ENCODE data around the gene LILRB1. TPM values are rescaled to one million over a fixed set of nuclear protein-coding genes. Genes with fewer than 3 reads are reported as not detected.
"Not testable (repeated sequence)": the region's sequence is repeated elsewhere in the genome, so short reads cannot be mapped to it uniquely, and the experiment has no call there.

Gene LILRB1
- total RNA-seq, 4 donors from 2014 or later, result 1.4 to 5.0 (median 2.7) TPM

DNA sequence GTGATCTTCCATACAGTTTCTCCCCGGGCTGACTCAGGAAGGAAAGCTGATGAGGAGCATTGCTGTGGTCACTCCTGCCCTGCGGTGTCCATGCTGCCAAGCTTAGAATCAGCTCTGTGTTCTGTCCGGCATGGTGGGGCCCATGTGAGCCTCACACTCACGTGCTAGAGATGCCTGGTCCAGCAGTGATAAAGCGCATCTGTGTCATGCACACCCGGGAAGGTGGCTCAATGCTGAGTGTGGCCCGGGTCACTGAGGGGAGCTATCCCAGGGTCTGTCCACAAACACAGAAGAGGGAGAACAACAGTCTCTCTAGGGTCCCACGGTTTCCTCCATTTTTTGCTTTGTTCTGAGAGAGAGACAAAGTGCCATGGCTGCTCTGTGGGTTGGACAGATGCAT is 3.5 kb upstream of the LILRB1 start:
- WGBS, result 75% methylated on average over 8 of the region's 8 CpGs
- no peak for TF ChIP-seq POLR2AphosphoS5 (IDR thresholded peaks at IDR 0.05)
- TF ChIP-seq EP300 (IDR thresholded peaks at IDR 0.05), result no peak
- no peak for TF ChIP-seq POLR2A (IDR thresholded peaks at IDR 0.05; ENCODE audit: low read depth)
- TF ChIP-seq, protein P1, sequence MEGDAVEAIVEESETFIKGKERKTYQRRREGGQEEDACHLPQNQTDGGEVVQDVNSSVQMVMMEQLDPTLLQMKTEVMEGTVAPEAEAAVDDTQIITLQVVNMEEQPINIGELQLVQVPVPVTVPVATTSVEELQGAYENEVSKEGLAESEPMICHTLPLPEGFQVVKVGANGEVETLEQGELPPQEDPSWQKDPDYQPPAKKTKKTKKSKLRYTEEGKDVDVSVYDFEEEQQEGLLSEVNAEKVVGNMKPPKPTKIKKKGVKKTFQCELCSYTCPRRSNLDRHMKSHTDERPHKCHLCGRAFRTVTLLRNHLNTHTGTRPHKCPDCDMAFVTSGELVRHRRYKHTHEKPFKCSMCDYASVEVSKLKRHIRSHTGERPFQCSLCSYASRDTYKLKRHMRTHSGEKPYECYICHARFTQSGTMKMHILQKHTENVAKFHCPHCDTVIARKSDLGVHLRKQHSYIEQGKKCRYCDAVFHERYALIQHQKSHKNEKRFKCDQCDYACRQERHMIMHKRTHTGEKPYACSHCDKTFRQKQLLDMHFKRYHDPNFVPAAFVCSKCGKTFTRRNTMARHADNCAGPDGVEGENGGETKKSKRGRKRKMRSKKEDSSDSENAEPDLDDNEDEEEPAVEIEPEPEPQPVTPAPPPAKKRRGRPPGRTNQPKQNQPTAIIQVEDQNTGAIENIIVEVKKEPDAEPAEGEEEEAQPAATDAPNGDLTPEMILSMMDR (IDR thresholded peaks at IDR 0.05), result no peak
- no peak for DNase-seq (ENCODE audit: extremely low spot score)
- intact Hi-C loops (cut with DNase I), result no loop called here
- H3K27ac ChIP-seq (replicated peaks in 1 of 4), result no peak overlapping the region
- peaks cover 0 to 46% (median 0%) of the 10 kb centered on the region in 4 donors for H3K27me3 ChIP-seq
- H3K36me3 ChIP-seq, result no peaks in the 10 kb centered on the region
- H3K9me3 ChIP-seq, result peaks cover 0 to 12% (median 3%) of the 10 kb centered on the region in 4 donors
- no peaks in the 10 kb centered on the region for H3K4me1 ChIP-seq
- no peak overlapping the region for H3K4me3 ChIP-seq

DNA sequence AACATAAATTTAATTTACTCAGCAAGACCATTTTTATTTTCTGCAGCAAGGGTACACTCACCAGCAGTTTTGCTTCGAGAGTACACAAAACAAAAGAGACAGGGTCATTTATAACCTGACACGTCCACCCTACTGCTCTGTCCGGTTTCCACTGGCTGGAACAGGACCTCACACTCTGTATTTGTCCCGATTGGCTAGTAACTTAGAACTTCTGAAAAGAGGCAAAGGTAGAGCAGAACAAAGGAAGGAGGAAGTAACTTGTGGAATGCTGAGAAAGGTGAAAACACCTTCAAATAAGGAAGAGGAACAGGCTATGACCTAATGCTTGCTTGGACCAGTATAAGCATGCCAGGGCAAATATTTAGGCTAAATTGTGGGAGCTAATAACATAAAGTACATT is 2.4 kb upstream of the LILRB1 start:
- DNase-seq (ENCODE audit: extremely low spot score); H3K27ac ChIP-seq (replicated peaks in 1 of 4); H3K4me3 ChIP-seq; intact Hi-C loops (cut with DNase I); H3K4me1 ChIP-seq; H3K36me3 ChIP-seq: not testable (repeated sequence)
- Histone ChIP-seq H3K9me3 (peaks cover 0 to 12% (median 3%) of the 10 kb centered on the region in 4 donors), H3K27me3 (peaks cover 0 to 57% (median 0%) of the 10 kb centered on the region in 4 donors)
- 39% methylated on average over 4 of the region's 4 CpGs for WGBS

DNA sequence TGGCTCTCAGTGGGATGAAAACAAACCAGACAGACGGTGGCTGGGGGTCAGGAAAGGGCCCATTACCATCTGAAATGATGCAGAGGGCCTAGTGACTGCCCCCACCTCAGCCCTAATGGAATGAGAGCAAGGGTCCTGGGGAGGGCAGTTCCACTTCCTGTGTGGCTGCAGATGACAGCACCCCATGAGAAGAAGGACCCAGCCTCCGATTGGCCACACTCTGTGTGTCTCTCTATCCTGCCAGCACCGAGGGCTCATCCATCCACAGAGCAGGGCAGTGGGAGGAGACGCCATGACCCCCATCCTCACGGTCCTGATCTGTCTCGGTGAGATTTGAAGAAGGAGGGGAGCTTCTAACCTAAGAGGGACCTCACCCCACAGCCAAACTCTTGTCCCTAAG is 498 bp downstream of the LILRB1 start:
- Histone ChIP-seq H3K9me3 (peaks cover 0 to 12% (median 3%) of the 10 kb centered on the region in 4 donors), H3K36me3 (no peaks in the 10 kb centered on the region), H3K27me3 (peaks cover 0 to 80% (median 0%) of the 10 kb centered on the region in 4 donors), H3K4me3 (peak overlapping the region in 2 of 4 donors; percentile 16 to 30), H3K4me1 (no peaks in the 10 kb centered on the region), H3K27ac (replicated peaks in 1 of 4) (no peak overlapping the region)
- TF ChIP-seq EP300 (IDR thresholded peaks at IDR 0.05) (no peak), POLR2A (IDR thresholded peaks at IDR 0.05; ENCODE audit: low read depth) (no peak), POLR2AphosphoS5 (IDR thresholded peaks at IDR 0.05) (no peak)
- TF ChIP-seq, protein P1 (IDR thresholded peaks at IDR 0.05), result no peak
- intact Hi-C loops (cut with DNase I), result no loop called here
- 20% methylated on average over 5 of the region's 6 CpGs for WGBS
- peak; percentile 87 for DNase-seq (ENCODE audit: extremely low spot score)

DNA sequence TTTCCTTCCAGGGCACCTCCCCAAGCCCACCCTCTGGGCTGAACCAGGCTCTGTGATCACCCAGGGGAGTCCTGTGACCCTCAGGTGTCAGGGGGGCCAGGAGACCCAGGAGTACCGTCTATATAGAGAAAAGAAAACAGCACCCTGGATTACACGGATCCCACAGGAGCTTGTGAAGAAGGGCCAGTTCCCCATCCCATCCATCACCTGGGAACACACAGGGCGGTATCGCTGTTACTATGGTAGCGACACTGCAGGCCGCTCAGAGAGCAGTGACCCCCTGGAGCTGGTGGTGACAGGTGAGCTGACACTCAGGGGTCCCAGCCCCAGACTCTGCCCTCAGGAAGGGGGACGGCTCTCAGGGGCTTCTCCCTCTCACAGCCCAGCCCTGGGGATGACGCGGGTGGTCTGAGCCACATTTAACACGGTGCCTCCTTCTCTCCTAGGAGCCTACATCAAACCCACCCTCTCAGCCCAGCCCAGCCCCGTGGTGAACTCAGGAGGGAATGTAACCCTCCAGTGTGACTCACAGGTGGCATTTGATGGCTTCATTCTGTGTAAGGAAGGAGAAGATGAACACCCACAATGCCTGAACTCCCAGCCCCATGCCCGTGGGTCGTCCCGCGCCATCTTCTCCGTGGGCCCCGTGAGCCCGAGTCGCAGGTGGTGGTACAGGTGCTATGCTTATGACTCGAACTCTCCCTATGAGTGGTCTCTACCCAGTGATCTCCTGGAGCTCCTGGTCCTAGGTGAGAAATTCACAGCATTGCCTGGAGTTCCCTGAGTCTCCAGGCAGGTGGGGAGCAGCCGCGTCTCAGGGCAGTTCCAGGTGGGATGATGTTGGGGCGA is 1.4 kb downstream of the LILRB1 start:
- H3K27ac ChIP-seq (replicated peaks in 1 of 4); H3K36me3 ChIP-seq; H3K9me3 ChIP-seq; H3K4me1 ChIP-seq; intact Hi-C loops (cut with DNase I); H3K4me3 ChIP-seq: not testable (repeated sequence)
- WGBS, result 65% methylated on average over 23 of the region's 23 CpGs
- DNase-seq (ENCODE audit: extremely low spot score), result peak; percentile 89
- peaks cover 0 to 83% (median 0%) of the 10 kb centered on the region in 4 donors for H3K27me3 ChIP-seq

DNA sequence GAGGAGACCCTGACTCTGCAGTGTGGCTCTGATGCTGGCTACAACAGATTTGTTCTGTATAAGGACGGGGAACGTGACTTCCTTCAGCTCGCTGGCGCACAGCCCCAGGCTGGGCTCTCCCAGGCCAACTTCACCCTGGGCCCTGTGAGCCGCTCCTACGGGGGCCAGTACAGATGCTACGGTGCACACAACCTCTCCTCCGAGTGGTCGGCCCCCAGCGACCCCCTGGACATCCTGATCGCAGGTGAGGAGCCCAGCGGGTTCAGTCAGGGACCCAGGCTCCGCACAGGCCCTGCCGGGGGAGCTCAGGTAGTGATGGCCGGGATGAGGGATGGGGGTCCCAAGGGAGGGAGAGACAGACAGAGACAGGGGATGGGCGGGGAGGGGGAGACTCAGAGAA is 2.2 kb downstream of the LILRB1 start:
- peaks cover 0 to 79% (median 0%) of the 10 kb centered on the region in 4 donors for H3K27me3 ChIP-seq
- H3K4me1 ChIP-seq; H3K27ac ChIP-seq (replicated peaks in 1 of 4); H3K4me3 ChIP-seq; H3K9me3 ChIP-seq; intact Hi-C loops (cut with DNase I); DNase-seq (ENCODE audit: extremely low spot score); H3K36me3 ChIP-seq: not testable (repeated sequence)
- 83% methylated on average over 1 of the region's 16 CpGs for WGBS

DNA sequence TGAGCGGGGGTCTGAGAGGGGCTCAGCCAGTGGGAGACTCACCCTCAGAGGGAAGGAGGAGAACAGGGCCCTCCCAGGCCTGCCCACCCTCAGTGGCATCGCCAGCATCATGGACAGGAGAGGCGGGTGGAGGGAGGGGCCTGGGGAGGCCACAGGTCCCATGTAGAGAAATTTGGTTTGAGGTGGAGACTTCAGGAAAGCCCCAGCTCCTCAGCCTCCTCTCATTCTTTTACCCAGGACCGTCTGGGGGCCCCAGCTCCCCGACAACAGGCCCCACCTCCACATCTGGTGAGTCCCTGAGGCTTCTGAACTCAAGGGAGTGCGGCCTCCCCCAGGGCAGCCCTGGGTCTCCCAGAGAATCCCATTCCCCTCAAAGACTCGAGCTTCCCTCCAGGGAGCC is 3.1 kb downstream of the LILRB1 start:
- Histone ChIP-seq H3K4me3 (no peak overlapping the region), H3K4me1 (no peaks in the 10 kb centered on the region), H3K36me3 (no peaks in the 10 kb centered on the region), H3K27me3 (peaks cover 0 to 71% (median 0%) of the 10 kb centered on the region in 4 donors), H3K9me3 (no peaks in the 10 kb centered on the region), H3K27ac (replicated peaks in 1 of 4) (no peak overlapping the region)
- 62% methylated on average over 5 of the region's 7 CpGs for WGBS
- intact Hi-C loops (cut with DNase I), result no loop called here
- TF ChIP-seq EP300 (IDR thresholded peaks at IDR 0.05), result no peak
- DNase-seq (ENCODE audit: extremely low spot score), result no peak

DNA sequence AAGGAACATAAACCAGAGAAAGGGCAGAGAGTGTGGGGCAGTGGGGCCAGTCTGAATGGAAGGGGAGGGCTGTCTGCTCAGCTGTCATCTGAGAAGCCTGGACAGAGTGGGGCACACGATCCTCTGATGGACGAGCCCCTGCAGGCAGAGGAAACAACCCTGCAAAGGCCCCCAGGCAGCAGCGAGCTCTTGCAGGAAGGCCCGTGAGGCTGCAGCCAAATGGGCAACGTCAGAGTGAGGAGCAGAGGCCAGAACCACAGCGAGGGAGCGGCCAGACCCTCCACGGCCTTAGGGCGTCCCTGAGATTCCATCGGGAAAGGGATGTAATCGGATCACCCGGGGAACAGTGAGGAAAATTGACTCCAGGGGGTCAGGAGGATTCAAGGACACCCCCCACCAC is 5.8 kb downstream of the LILRB1 start:
- intact Hi-C loops (cut with DNase I); H3K9me3 ChIP-seq; H3K4me3 ChIP-seq; H3K36me3 ChIP-seq; DNase-seq (ENCODE audit: extremely low spot score); H3K4me1 ChIP-seq; H3K27ac ChIP-seq (replicated peaks in 1 of 4): not testable (repeated sequence)
- H3K27me3 ChIP-seq, result peaks cover 0 to 53% (median 0%) of the 10 kb centered on the region in 4 donors
- 11% methylated on average over 5 of the region's 12 CpGs for WGBS

Data from esophagus muscularis mucosa (tissue), 4 donors.